PC-3 (cell line): Measurements from ENCODE around the gene SFSWAP. TPM values are rescaled to one million over a fixed set of nuclear protein-coding genes. Genes with fewer than 3 reads are reported as not detected.

Experiments used
- ATAC-seq: fragments of 200-7000 bp; cut with Tn5 transposase; 2 replicates; pipeline ENCODE4 v1.9.1; 2020; ENCODE audit warnings: mild to moderate bottlenecking, moderate library complexity
- BruUV-seq: library from RNA; stranded (reverse); fragments of 400-500 nt; replicated peaks from 2 replicates; lab custom pipeline; 2021; lab: Mats Ljungman, UMichigan
- CTCF ChIA-PET: fragments of 300-600 bp; sonication (Branson Sonifier 250); formaldehyde crosslinking; loops from one replicate; lab custom pipeline; 2022; ENCODE audit warnings: antibody characterized with exemption; lab: Charles Lee
- POLR2A ChIA-PET: fragments of 300-600 bp; sonication (Branson Sonifier 250); formaldehyde crosslinking; loops from one replicate; lab custom pipeline; 2022; ENCODE audit warnings: antibody characterized with exemption; ENCODE audit not compliant: unreplicated experiment; lab: Charles Lee
- DNase-seq: peaks from one replicate; pipeline ENCODE4 v3.0.0-alpha.2; 2015
- H2AFZ ChIP-seq: fragments of 300-600 bp; sonication (generic); 2 replicates; pipeline ENCODE4 v1.6.0; 2016; ENCODE audit warnings: antibody characterized with exemption, low read length
- H3F3A ChIP-seq: fragments of 300-600 bp; sonication (generic); one replicate; pipeline ENCODE4 v1.6.0; 2017; ENCODE audit warnings: antibody characterized with exemption, low read length, control low read depth, mild to moderate bottlenecking; ENCODE audit not compliant: unreplicated experiment
- H3K27ac ChIP-seq: fragments of 300-600 bp; sonication (generic); 2 replicates; pipeline ENCODE4 v1.5.1; 2016; ENCODE audit warnings: mild to moderate bottlenecking, low read length
- H3K27me3 ChIP-seq: fragments of 300-600 bp; sonication (generic); 2 replicates; pipeline ENCODE4 v1.6.1; 2016; ENCODE audit warnings: low read length, mixed read lengths
- H3K36me3 ChIP-seq: fragments of 300-600 bp; sonication (generic); 2 replicates; pipeline ENCODE4 v1.6.1; 2016; ENCODE audit warnings: low read depth, mixed run types, low read length, mixed read lengths
- H3K4me1 ChIP-seq: fragments of 300-600 bp; sonication (generic); 2 replicates; pipeline ENCODE4 v1.5.1; 2016; ENCODE audit warnings: low read length; ENCODE audit not compliant: insufficient read depth
- H3K4me2 ChIP-seq: fragments of 300-600 bp; sonication (generic); 2 replicates; pipeline ENCODE4 v1.6.0; 2016; ENCODE audit warnings: low read length
- H3K4me3 ChIP-seq: fragments of 300-600 bp; sonication (generic); 2 replicates; pipeline ENCODE4 v1.5.1; 2016; ENCODE audit warnings: mild to moderate bottlenecking, low read length, mixed read lengths
- H3K79me2 ChIP-seq: fragments of 300-600 bp; sonication (generic); 2 replicates; pipeline ENCODE4 v1.6.1; 2017; ENCODE audit warnings: low read length, mixed read lengths
- H3K9ac ChIP-seq: fragments of 300-600 bp; sonication (generic); 2 replicates; pipeline ENCODE4 v1.6.0; 2016; ENCODE audit warnings: mild to moderate bottlenecking, low read length
- H3K9me2 ChIP-seq: fragments of 300-600 bp; sonication (generic); replicated peaks from 2 replicates; pipeline ENCODE4 v1.6.1; 2016; ENCODE audit warnings: mixed run types, low read length, mixed read lengths
- H3K9me3 ChIP-seq: fragments of 300-600 bp; sonication (generic); 2 replicates; pipeline ENCODE4 v1.6.1; 2016; ENCODE audit warnings: low read length, mixed read lengths
- H4K20me1 ChIP-seq: fragments of 300-600 bp; sonication (generic); 2 replicates; pipeline ENCODE4 v1.6.1; 2016; ENCODE audit warnings: low read length, mixed read lengths
- EZH2 ChIP-seq: fragments of 300-600 bp; sonication (generic); IDR thresholded peaks from one replicate; pipeline ENCODE4 v1.6.1; 2017; ENCODE audit warnings: antibody characterized with exemption, mild to moderate bottlenecking, low read length; ENCODE audit not compliant: unreplicated experiment
- EZH2phosphoT487 ChIP-seq: fragments of 300-600 bp; sonication (generic); IDR thresholded peaks from 2 replicates; pipeline ENCODE4 v1.6.1; 2018; ENCODE audit warnings: mild to moderate bottlenecking, antibody characterized with exemption, low read length, borderline replicate concordance
- intact Hi-C: fragments of 100-400 bp; cut with micrococcal nuclease; formaldehyde crosslinking; loops from 2 replicates; pipeline ENCODE4 v1.9.0; 2023
- total RNA-seq: library from RNA; depleted of rRNA; stranded (reverse); fragments of >200 nt; gene quantifications from 2 replicates; pipeline ENCODE4 v1.2.3, GENCODE V29; 2014
- TF ChIP-seq, protein P1 (sequence below): fragments of 300-600 bp; sonication (generic); conservative IDR thresholded peaks from 2 replicates; pipeline ENCODE4 v1.5.1; 2017; ENCODE audit warnings: antibody characterized with exemption, low read depth, mild to moderate bottlenecking, low read length

The SFSWAP gene
- total RNA-seq, 1 experiment from 2014 or later = 57.5 TPM

DNA sequence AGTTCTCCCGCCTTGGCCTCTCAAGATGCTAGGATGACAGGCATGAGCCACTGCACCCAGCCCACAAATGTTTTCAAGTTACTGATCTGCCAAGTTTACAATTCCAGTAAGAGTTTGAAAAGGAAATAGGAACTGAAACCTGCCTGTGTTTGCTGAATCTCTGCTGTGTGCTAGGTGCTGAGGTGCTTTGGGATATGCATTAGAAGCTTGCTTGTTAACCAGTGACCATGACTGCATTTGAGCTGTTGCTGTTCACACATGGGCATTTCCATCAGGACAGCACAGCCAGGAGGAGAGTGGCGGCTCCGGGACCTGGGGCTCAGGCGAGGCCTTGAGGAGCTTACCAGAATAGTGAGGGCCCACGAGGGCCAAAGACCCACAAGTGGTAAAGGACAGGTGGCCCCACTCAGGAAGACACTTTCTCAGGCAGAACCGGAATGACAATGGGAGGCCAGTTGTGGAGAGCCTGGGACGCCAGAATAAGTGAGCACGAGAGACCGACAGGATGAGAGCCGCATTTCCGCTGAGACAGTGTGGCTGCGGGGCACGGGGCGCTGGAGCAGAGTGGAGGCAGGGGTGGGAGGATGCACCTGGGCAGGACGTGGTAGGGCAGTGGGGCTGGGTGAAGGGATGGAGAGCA is 62.8 kb downstream of the SFSWAP start:
- Histone ChIP-seq H3K4me3 (no peak overlapping the region), H3F3A (no peaks in the 10 kb centered on the region), H3K4me2 (no peak overlapping the region), H3K27me3 (no peaks in the 10 kb centered on the region), H3K79me2 (peaks cover 5% of the 10 kb centered on the region; the same call in 1 of the 2 replicates), H3K9ac (no peak overlapping the region), H3K9me3 (no peaks in the 10 kb centered on the region), H2AFZ (no peak overlapping the region), H3K9me2 (no peaks in the 10 kb centered on the region), H3K36me3 (peaks cover 53% of the 10 kb centered on the region), H4K20me1 (no peaks in the 10 kb centered on the region), H3K27ac (no peak overlapping the region), H3K4me1 (peaks cover 7% of the 10 kb centered on the region; the same call in 1 of the 2 replicates)
- TF ChIP-seq EZH2 = no peak
- no peak for TF ChIP-seq EZH2phosphoT487
- TF ChIP-seq, protein P1, sequence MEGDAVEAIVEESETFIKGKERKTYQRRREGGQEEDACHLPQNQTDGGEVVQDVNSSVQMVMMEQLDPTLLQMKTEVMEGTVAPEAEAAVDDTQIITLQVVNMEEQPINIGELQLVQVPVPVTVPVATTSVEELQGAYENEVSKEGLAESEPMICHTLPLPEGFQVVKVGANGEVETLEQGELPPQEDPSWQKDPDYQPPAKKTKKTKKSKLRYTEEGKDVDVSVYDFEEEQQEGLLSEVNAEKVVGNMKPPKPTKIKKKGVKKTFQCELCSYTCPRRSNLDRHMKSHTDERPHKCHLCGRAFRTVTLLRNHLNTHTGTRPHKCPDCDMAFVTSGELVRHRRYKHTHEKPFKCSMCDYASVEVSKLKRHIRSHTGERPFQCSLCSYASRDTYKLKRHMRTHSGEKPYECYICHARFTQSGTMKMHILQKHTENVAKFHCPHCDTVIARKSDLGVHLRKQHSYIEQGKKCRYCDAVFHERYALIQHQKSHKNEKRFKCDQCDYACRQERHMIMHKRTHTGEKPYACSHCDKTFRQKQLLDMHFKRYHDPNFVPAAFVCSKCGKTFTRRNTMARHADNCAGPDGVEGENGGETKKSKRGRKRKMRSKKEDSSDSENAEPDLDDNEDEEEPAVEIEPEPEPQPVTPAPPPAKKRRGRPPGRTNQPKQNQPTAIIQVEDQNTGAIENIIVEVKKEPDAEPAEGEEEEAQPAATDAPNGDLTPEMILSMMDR = no peak
- BruUV-seq = no TSS peak
- DNase-seq (no peak), ATAC-seq (no peak)
- intact Hi-C loops = no loop called here
- ChIA-PET CTCF (no interaction called here), POLR2A (no interaction called here)

DNA sequence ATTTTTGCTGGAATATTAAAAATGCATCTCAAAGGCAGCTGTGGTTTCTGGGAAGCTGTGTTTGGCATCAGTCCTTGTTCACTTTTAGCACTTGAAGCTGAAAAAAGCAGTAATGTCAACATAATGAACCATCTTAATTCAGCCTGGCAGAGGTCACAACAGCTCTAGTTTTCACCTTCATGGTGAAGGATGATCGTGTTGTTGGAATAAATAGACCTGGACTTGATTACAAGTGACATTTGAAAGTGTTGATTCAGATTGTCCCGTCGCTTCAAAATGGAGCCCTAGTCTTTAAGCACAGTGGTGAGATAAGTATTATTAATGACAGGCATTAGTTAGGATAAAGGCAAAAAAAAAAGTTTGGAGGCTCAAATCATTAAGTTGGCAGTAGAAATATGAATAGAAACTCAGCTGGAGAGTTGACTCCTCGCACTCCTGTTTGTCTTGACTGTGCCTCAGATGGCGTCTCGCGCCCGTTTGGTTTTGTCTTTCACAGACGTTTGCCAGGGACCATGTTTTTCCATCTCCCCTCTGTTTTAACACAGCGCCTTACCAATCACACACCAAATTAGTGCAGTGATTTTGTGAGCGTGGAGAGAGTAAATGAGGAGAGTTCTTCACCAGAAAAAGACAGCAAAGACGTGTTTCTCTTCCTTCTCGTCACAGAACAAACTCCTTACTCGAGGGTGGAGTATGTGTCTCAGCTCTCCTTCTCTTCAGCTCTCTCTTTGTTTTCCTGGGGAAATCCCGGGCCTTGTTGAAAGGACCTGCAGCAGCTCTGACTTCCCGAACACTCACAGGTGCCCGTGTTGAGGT is 63.9 kb downstream of the SFSWAP start:
- intact Hi-C loops = no loop called here
- no peaks in the 10 kb centered on the region for H3K9me3 ChIP-seq
- TF ChIP-seq EZH2 = no peak
- TF ChIP-seq, protein P1 = no peak
- TF ChIP-seq EZH2phosphoT487 = no peak
- TSS peak; percentile 62 for BruUV-seq
- H3K79me2 ChIP-seq = peaks cover 5% of the 10 kb centered on the region; the same call in 1 of the 2 replicates
- no peaks in the 10 kb centered on the region for H3F3A ChIP-seq
- no peak overlapping the region for H3K27ac ChIP-seq
- H3K4me3 ChIP-seq = no peak overlapping the region
- DNase-seq (no peak), ATAC-seq (peak; percentile 9; the same call in 1 of the 2 replicates)
- H3K27me3 ChIP-seq = no peaks in the 10 kb centered on the region
- H4K20me1 ChIP-seq = no peaks in the 10 kb centered on the region
- no peak overlapping the region for H3K9ac ChIP-seq
- POLR2A ChIA-PET = interaction anchor here (0.6 kb wide), 1 partner anchor 51 kb away, joined by 8 read pairs; no protein-coding TSS in a partner anchor
- H3K4me2 ChIP-seq = no peak overlapping the region
- no peaks in the 10 kb centered on the region for H3K9me2 ChIP-seq
- no peak overlapping the region for H2AFZ ChIP-seq
- H3K4me1 ChIP-seq = peaks cover 7% of the 10 kb centered on the region; the same call in 1 of the 2 replicates
- CTCF ChIA-PET = no interaction called here
- peaks cover 56% of the 10 kb centered on the region for H3K36me3 ChIP-seq
